Esophagus mucosa (tissue), 1 donor: ENCODE measurements around the gene IL2RG. TPM values are rescaled to one million over a fixed set of nuclear protein-coding genes. Genes with fewer than 3 reads are reported as not detected.

Experiments
- ATAC-seq: fragments of 200-7000 bp; cut with Tn5 transposase; one replicate; pipeline ENCODE4 v1.9.1; 2020
- total RNA-seq: library from RNA; stranded (reverse); gene quantifications from one replicate; pipeline ENCODE4 v1.2.4, GENCODE V29; 2023
- donor health status: DM: yes; HTN: yes; CAD: no.

Gene IL2RG
- total RNA-seq, 1 donor from 2014 or later, result 1.9 TPM

DNA sequence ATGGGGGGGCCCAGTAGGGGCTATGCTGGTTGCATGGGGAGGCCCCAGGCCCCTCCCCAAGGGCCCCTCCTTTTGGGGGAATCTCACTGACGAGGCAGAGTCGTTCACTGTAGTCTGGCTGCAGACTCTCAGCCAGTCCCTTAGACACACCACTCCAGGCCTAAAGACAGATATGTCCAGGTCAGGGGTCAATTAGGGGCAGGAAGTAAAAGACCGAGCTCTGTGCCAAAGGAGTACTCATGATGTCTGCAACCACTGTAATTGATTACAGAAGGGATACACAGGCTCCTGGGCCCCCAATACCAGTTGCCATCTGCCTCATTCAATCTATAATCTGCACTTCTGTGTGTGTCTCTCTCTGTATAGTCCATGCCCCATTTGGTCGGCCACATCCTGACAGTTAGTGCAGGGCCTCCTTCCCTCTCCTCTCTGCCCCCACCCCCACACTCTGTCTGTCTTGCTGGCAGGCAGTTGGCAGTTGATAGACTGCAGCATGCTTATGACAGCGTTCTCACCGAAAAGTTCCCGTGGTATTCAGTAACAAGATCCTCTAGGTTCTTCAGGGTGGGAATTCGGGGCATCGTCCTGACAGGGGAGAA, 3.5 kb downstream of the IL2RG start:
- ATAC-seq, result no peak

DNA sequence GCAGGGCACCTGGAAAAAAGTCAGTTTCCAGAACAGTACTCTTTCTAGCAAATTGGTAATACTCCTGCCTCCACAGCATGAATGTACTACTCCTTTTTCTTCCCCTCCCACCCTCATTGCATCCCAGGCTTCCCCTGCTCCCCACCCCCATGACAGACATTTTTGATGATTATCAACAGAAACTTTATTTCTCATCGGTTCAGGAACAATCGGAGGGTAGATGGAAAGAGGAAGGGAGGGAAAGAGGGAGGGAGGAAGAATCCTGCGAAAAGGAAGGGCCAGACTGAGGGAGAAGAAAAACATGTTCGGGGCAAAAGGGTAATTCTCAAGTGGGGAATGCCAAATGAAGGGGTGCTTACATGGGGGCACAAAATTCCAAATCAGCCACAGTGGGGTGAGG, 4.1 kb downstream of the IL2RG start:
- ATAC-seq, result no peak

DNA sequence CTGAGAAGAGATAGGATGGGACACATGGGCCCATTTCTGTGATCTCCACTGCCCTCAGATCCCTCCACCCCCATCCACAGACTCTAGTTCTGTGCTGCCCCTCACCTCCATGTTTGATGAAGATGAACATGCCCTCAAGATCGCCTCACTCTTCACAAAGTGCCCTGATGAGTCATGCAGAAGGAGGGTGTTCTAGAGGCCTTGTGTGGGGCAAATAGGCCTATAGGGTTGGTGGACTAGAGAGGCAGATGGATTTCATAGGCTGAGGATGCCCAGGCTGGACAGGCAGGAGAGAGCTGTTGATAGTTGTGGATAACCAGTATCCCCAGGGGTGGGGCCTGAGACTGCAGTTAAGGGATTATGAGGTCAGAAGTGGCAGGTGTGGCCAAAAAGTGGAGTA, 5.0 kb downstream of the IL2RG start, which contains the start of gene CXorf65:
CXorf65 (minus strand) TSS at position 314 of the 400 bp plus-strand sequence; CDS start at position 130, 184 bp downstream.
- no peak for ATAC-seq

DNA sequence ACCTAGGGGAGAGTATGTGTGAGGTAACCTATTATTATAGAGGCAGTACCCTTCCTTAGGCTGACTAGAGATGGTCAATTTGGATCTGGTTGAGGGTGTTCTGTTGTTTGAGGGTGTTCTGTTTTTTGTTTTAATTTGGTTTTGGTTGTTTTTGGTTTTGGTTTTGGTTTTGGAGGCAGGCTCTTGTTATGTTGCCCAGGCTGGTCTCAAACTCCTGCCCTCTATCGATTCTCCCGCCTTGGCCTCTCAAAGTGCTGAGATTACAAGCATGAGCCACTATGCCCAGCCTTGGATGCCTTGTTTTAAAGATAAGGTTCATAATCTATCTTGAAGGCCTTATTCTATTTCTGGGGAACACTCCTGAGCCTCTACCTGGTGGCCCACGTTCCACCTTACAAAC, 5.7 kb downstream of the IL2RG start:
- ATAC-seq, result no peak

DNA sequence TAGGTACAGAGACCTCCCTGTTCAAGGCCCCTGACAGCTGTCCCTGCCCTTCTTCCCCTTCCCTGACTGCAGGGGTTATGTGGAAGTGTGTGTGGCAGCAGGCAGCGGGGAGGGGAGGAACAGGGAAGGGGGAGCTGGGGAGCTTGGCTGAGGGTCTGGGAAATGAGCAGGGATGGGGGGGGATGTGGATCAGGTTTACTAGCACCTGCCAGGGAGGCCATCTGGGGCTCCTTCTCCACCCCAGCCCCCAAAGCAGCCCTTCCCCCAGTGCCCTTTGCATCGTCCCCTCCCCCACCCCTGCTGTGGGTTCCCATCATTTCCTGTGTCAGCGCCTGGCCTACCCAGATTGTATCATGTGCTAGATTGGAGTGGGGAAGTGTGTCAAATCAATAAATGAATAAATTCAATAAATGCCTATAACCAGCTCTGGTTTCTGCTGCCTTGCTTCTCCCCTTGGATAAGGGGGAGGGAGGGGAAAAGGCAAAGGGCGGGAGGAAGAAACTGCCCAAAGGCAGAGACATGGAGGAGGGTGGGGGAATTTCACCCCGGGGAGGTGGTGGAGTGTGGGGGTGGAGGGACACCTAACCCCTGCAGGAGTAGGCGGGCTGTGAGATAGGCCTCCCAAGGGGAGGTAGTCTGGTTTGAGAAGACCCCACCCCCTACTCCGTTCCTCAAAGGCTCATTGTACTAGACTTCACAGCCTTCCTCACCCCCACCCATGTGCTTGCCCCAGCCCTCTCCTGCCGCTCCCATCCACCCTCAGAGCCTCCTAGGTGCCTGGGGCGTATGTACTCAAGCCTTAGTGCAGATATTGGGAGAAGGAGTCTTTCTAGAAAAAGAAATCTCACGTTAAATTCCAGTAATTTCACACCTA, 8.0 kb downstream of the IL2RG start:
- peak; percentile 38 for ATAC-seq

DNA sequence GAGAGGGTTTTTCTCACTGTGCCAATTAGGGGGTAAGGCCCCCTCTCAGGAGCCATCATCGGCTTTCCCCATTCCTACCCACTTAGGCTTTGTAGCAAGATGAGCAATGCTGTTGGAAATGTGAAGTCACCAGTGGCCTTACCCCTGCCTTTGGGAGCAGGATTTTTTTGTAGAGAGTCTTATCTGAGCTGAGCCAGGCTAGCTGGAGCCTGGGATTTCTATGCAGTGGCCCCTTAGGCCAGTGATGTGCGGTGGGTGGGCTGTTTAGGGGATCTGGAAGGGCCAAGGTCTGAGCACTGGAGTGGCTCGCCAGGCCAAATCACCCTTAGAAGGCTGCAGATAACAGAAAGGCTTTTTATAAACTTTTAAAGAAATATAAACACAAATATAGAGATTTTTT, 9.1 kb downstream of the IL2RG start:
- no peak for ATAC-seq

DNA sequence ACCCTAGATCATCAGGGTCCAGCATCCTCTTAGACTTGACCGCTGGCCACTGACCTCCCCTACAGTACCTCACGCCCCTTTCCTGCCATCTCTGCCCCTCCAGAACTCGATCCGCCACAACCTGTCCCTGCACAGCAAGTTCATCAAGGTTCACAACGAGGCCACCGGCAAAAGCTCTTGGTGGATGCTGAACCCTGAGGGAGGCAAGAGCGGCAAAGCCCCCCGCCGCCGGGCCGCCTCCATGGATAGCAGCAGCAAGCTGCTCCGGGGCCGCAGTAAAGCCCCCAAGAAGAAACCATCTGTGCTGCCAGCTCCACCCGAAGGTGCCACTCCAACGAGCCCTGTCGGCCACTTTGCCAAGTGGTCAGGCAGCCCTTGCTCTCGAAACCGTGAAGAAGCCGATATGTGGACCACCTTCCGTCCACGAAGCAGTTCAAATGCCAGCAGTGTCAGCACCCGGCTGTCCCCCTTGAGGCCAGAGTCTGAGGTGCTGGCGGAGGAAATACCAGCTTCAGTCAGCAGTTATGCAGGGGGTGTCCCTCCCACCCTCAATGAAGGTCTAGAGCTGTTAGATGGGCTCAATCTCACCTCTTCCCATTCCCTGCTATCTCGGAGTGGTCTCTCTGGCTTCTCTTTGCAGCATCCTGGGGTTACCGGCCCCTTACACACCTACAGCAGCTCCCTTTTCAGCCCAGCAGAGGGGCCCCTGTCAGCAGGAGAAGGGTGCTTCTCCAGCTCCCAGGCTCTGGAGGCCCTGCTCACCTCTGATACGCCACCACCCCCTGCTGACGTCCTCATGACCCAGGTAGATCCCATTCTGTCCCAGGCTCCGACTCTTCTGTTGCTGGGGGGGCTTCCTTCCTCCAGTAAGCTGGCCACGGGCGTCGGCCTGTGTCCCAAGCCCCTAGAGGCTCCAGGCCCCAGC, 10.5 kb downstream of the IL2RG start:
- no peak for ATAC-seq

DNA sequence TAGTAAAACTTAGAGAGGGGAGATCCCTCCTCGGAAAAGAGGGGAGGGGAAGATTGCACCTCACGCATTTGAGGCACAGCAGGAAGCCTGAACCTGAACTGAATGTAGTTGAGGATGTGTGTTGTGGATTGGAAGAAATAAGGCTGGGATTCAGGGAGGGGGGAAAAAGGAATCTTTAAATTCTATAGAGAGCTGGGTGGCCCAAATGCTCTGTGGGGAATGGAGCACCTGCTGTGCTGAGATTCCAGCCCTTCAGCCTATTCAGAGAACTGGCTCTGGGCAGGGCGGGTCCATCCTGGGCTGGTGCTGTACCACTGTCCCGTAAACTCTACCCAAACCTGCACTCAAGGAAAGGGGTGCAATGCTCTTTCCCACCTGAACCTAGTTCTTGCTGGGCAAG, 11.6 kb downstream of the IL2RG start:
- ATAC-seq, result no peak

DNA sequence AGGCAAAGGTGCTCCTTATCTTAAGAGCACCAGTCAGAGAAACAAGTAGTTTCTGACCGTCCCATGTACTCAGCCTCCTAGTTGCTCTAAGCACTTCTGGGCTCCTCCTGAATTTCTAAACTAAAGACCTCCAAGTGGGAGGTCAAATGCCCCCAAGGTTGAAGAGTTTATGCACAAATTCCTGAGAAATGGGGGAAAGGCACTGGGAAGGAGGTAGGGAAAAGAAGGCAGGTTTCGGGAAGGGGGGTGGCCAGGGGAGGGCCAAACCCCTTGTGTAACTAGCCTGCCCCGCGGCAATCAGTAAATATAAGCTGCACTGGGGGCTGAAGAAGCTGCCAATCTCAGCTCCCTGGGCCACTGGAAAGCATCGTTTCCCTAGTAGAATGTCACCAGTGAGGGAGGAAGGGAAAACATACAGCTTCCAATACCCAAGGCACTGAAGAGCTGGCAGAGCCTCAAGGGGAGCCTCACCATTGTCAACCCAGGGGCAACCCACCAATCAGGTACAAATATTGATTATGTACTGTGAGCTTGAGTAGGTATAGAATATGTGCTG, 12.3 kb downstream of the IL2RG start:
- no peak for ATAC-seq

DNA sequence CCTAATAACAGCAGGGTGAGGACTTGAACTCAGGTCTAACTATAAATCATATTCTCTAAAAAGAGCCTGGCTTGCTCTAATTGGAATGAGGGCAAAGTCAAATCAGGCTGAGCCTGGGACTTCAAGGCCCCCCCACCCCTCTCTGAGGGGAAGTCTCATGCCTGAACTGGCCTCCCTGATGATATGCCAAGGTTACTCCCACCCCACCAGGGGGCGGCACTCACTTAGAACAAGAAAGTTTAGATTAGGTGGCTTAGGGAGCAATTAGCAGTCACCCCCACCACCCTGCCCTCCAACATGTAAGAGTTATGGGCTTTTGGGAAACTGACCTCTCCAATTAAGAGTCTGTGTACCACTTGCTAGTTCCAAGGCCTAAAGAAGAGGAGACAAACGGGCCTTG, 13.1 kb downstream of the IL2RG start:
- no peak for ATAC-seq

DNA sequence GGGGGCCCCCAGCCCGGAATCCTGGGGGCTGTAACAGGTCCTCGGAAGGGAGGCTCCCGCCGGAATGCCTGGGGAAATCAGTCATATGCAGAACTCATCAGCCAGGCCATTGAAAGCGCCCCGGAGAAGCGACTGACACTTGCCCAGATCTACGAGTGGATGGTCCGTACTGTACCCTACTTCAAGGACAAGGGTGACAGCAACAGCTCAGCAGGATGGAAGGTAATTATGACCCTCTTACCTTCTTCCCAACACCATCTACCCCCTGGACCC, 14.7 kb downstream of the IL2RG start:
- ATAC-seq, result no peak

DNA sequence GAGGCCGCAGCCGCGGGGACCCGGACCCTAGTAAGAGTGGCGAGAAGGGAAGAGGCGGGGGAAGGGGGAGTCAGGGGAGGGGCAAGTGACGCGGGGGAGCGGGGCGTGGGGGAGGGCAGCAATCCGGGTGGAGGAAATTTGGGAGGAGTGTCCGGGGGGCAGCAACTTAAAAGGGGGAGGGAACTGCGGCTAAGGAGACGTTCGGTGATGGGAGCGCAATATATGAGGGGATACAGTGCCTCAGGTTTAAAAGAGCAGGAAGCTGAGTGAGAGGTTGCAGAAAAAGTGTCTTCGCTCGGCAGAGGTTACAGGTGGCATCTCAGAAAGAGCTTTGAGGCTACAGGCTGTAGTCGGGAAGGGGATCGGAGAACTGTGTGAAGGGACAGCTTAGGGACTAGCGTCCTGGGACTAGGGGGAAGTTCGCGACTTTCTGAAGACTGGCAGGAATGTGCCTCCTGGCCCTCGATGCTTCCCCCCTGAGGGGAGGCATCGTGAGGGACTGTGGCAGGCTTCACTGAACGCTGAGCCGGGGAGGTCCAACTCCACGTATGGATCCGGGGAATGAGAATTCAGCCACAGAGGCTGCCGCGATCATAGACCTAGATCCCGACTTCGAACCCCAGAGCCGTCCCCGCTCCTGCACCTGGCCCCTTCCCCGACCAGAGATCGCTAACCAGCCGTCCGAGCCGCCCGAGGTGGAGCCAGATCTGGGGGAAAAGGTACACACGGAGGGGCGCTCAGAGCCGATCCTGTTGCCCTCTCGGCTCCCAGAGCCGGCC, 15.2 kb downstream of the IL2RG start:
- ATAC-seq, result peak; percentile 62

DNA sequence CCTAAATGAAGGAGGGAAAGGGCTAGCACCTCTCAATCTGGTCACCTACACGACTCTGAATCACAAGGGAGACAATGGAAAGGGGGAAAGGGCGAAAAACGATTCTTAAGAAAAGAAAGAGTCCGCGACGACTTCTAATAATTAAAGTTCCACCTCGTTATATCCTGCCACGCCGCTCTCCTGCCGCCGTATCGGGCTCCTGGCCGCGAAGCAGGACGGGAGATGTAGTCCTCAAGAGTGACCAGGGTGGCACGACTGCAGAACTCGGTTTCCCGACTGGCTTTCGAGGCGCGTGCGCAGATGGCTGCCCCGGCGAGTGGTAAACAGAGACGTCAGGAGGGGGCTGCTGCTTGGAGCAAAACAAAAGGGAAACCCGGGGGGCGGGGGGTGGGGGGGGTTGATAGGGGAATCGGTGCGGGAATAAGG, 15.8 kb downstream of the IL2RG start, which contains the start of gene FOXO4:
FOXO4 (plus strand) TSS at position 297 of the 426 bp plus-strand sequence. CDS start 678 bp downstream, outside the sequence.
- ATAC-seq, result peak; percentile 89

DNA sequence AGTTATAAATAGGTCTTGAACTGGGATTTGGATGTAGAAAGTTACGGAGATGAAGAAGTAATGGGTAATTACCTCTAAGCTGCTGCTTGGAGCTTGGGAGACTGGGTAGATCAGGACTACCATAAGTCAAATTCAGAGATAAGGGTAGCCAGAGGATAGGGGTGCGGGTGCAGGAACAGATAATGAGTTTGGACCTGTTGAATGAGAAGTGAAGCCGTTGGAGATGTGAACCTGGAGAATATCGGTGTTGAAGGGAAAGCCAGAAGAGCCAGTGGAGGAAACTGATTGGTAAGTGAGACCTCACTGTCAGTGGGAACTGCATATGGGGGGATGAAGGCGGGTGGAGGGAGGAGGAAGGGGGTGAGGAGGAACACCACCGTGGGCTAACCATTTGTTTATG, 16.3 kb downstream of the IL2RG start:
- no peak for ATAC-seq

DNA sequence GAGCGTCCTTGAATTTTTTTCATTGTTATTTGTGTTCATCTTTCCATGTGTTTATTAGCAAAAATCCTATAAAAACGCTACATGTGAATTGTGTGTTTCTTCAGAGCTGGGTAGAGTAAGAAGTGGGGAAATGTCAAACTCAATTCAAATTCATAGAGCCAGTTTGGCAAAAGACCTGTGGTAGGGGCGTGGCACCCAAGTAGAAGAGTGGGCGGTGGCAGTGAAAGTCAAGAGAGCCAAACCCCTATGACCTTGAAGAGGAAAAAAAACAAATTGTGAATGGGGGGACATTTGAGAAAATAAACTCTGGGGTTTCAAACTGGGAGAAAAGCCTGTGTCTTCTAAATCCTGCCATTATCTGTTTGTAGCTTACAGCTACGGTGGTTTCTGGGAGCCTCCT, 20.1 kb downstream of the IL2RG start:
- ATAC-seq, result no peak

DNA sequence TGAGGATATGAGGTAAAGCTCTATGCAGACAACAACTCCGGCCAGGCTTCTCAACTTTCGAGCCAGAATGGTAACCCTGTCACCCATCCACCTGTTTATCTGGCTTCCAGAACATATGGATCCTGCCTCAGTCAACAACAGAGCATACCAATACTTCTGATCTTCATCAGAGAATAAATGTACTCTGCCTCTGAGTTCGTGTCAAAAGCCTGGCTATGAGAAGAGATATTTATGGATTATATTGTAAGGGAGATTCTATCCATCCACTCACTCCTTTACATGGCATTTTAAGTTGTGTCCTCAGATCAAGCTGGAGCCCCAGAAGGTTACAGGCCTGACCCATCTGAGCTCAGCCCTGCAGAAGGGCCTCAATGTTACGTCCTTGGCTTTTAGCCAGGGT, 25.5 kb downstream of the IL2RG start:
- no peak for ATAC-seq

DNA sequence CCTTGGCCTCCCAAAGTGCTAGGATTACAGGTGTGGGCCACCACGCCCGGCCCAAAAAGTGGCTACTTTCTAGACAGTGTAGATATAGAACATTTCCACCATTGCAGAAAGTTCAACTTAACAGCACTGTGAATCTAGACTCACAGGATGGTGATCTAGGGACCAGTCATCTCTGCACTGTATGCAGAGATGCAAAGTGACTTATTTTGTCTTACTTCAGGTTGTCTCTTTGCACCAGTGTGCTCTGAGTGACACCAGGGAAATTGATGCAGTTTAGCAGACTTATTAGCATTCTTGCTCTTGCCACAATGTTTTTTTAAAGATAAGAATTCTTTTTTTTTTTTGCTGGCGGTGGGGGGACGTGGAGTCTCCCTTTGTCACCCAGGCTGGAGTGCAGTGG, 28.6 kb downstream of the IL2RG start:
- ATAC-seq, result no peak

DNA sequence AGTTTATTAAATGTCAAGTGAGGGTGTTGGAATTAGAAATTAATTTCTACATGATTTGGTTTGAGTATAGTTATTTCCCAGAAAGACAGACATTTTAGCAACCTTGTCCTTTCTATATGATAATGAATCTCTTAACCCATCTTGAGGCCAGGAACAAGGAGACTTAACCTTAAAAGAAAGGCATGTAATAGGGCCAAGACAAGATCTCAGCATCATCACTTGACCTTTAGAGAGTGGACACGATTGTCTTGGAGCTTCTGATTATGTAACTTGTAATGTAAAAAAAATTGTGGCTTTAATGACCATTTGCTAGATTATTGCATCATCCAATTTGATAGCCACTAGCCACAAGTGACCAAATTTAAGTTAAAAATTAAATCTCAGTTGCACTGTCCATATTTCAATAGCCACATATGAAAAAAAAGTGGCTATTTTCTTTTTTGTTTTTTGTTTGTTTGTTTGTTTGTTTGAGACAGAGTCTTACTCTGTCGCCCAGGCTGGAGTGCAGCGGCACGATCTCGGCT, 29.2 kb downstream of the IL2RG start:
- no peak for ATAC-seq

DNA sequence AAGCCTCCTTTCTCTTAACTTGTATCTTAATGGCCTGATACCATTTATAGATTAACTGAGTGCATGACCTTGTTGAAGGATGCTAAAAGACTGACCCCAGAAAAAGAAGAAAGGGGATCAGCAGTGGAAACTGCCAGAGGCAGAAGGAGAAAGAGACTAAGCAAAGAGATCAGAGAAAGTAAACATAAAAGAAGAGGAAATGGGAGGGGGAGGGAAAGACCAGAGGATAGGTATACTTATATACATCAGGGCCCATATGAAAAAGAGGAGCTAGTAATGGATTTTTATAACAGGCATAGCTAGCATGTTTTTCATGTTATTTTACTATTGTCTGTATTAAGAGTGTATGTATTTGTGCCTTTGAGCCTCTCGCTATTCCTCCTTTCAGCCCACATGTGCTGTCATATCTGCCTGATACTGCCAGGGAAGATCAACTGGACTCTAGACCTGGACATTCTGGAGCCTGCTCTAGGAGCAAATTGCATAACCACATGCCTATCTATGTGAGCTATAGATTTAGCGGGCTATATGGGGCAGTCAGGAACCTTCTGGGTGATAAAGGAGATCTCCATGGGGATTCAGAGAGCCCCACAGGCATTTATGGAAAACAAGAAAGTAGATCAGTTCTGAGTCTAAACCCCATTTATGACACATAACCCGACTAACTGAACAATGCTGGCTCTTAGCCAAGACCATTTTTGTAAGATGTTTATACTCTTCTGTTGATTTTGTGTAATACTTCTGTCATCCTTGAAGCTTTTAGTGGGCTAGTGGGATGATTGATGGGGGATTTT, 29.9 kb downstream of the IL2RG start:
- ATAC-seq, result peak; percentile 18

DNA sequence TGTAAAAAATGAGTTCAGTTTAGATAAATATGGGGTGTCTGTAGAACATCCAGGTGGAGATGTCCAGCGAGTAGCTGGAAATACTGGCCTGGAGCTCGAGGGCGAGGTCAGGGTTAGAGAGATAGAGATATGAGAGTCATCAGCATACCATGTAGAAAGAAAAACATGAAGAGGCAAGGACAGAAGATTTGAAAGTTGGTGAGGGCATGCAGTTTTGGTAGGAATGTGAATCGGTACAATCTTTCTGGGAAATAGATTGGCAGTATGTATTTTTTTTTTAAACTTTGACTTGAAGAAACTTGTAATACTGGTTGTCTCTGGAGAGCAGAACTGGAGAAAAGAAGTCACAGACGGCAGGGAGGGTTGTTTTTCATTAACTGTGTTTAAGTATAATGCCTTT, 40.8 kb downstream of the IL2RG start:
- ATAC-seq, result no peak
